ENCODE data around the gene F10. TPM values are rescaled to one million over a fixed set of nuclear protein-coding genes. Genes with fewer than 3 reads are reported as not detected.

Gene F10
- total and polyA plus RNA-seq, 2 of the 13 experiments (the other 11 are each of a cell fraction or from before 2014, with no cell fraction given): 58.4 to 237 TPM

DNA sequence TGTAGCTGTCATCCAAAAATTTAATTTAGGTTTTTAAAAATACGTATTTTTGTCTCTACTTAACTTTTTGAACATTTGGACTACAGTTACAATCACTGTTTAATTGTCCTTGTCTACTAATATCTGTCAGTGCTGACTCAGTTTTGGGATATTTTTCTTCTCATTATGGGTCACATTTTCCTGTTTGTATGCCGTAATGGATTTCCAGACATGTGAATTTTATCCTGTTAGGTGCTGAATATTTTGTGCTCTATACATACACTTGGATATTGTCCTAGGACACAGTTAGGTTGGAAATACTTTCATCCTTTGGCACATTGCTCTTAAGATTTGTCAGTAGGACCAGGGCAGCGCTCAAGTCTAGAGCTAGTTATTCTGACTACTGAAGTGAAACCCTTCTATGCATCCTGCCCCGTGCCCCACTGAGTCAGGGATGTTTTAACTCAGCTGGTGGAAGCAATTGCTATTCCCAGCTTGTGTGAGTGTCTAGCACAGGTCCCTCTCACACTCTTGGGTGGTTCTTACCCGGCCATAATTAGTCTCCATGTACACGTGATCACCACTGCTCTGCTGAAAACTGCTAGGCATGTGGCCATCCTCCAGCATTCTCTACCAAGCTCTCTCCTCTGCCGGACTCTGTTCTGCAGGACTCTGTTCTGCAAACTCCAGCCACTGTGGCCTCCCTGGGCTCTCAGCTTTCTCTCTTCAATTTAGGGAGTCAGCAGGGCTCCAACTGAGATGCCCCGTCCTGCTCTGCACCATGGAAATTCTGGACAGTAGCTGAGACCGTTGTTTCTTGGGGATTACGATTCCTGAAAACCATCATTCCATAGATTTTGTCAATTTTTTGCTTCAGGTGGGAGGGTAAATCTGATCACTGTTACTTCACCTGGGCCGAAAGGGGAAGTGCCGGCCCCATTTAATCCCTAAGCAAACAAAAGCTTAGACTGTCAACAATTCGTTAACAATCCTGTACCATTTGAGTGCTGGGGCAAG is 47.0 kb downstream of the F10 start (continued):
- TF ChIP-seq ZNF749 (CRISPR knock-in tag; IDR thresholded peaks at IDR 0.05; ENCODE audit: borderline replicate concordance): no peak
- TF ChIP-seq ZIK1 (CRISPR knock-in tag; IDR thresholded peaks at IDR 0.05; ENCODE audit: borderline replicate concordance, low read depth): no peak
- peak; percentile 72; the same call in 1 of the 2 replicates for TF ChIP-seq ZNF501 (CRISPR knock-in tag; IDR thresholded peaks at IDR 0.05)
- peak; percentile 57; the same call in 1 of the 2 replicates for TF ChIP-seq ZFX (CRISPR knock-in tag; IDR thresholded peaks at IDR 0.05; ENCODE audit: low read depth)
- no peak for TF ChIP-seq ATF7 (IDR thresholded peaks at IDR 0.05)
- TF ChIP-seq ATF7 (CRISPR knock-in tag; IDR thresholded peaks at IDR 0.05): no peak
- TF ChIP-seq CENPX (CRISPR knock-in tag; IDR thresholded peaks at IDR 0.05): no peak
- no peak for TF ChIP-seq FIP1L1 (IDR thresholded peaks at IDR 0.05; ENCODE audit: borderline replicate concordance, insufficient read depth, low read depth, low read length)
- no peak for TF ChIP-seq ZNF737 (CRISPR knock-in tag; IDR thresholded peaks at IDR 0.05; ENCODE audit: borderline replicate concordance)
- peak; percentile 82; the same call in 1 of the 2 replicates for TF ChIP-seq TBX2 (CRISPR knock-in tag; IDR thresholded peaks at IDR 0.05; ENCODE audit: borderline replicate concordance)
- TF ChIP-seq ZNF546 (CRISPR knock-in tag; conservative IDR thresholded peaks at IDR 0.05): no peak
- TF ChIP-seq, protein P1, sequence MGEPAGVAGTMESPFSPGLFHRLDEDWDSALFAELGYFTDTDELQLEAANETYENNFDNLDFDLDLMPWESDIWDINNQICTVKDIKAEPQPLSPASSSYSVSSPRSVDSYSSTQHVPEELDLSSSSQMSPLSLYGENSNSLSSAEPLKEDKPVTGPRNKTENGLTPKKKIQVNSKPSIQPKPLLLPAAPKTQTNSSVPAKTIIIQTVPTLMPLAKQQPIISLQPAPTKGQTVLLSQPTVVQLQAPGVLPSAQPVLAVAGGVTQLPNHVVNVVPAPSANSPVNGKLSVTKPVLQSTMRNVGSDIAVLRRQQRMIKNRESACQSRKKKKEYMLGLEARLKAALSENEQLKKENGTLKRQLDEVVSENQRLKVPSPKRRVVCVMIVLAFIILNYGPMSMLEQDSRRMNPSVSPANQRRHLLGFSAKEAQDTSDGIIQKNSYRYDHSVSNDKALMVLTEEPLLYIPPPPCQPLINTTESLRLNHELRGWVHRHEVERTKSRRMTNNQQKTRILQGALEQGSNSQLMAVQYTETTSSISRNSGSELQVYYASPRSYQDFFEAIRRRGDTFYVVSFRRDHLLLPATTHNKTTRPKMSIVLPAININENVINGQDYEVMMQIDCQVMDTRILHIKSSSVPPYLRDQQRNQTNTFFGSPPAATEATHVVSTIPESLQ (CRISPR knock-in tag; conservative IDR thresholded peaks at IDR 0.05): no peak
- TF ChIP-seq KAT7 (CRISPR knock-in tag; IDR thresholded peaks at IDR 0.05; ENCODE audit: borderline replicate concordance): no peak
- no peak for TF ChIP-seq ISX (CRISPR knock-in tag; conservative IDR thresholded peaks at IDR 0.05)
- no peak for TF ChIP-seq RFX5 (IDR thresholded peaks at IDR 0.05; ENCODE audit: low read depth, low read length)
- TF ChIP-seq FOXA1 (IDR thresholded peaks at IDR 0.05): no peak
- TF ChIP-seq FOXA1 (CRISPR knock-in tag; IDR thresholded peaks at IDR 0.05): peak; percentile 86
- TF ChIP-seq SUZ12 (IDR thresholded peaks at IDR 0.05; ENCODE audit: low read depth, low read length): no peak
- TF ChIP-seq, protein P2, sequence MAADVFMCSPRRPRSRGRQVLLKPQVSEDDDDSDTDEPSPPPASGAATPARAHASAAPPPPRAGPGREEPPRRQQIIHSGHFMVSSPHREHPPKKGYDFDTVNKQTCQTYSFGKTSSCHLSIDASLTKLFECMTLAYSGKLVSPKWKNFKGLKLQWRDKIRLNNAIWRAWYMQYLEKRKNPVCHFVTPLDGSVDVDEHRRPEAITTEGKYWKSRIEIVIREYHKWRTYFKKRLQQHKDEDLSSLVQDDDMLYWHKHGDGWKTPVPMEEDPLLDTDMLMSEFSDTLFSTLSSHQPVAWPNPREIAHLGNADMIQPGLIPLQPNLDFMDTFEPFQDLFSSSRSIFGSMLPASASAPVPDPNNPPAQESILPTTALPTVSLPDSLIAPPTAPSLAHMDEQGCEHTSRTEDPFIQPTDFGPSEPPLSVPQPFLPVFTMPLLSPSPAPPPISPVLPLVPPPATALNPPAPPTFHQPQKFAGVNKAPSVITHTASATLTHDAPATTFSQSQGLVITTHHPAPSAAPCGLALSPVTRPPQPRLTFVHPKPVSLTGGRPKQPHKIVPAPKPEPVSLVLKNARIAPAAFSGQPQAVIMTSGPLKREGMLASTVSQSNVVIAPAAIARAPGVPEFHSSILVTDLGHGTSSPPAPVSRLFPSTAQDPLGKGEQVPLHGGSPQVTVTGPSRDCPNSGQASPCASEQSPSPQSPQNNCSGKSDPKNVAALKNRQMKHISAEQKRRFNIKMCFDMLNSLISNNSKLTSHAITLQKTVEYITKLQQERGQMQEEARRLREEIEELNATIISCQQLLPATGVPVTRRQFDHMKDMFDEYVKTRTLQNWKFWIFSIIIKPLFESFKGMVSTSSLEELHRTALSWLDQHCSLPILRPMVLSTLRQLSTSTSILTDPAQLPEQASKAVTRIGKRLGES (CRISPR knock-in tag; IDR thresholded peaks at IDR 0.05; ENCODE audit: borderline replicate concordance): no peak
